ENCODE data around the gene QRSL1. TPM values are rescaled to one million over a fixed set of nuclear protein-coding genes. Genes with fewer than 3 reads are reported as not detected.
"Not testable (repeated sequence)": the region's sequence is repeated elsewhere in the genome, so short reads cannot be mapped to it uniquely, and the experiment has no call there.

The QRSL1 gene
- total and polyA plus RNA-seq, 12 donors: 8.1 to 20.0 (median 14.5) TPM

DNA sequence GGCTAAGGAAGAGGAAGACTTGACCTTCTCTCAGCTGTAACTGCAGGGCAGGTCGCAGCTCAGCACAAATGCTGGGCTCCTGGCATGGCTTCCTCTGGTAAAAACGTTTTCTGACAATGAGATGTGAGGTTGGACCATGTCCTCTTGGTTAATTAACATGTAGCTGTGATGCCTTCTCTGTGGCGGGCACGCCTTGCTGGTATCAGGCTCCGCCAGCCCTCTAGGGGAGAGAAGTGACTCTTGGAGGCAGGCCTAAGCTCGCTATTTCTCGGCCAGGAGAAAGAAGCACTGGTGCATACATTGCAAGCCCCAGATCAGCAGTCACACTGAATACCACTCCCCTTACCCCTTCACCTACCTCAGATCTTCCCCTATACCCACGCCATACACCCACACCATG, 65.0 kb downstream of the QRSL1 start:
- 69 to 74% methylated on average over 8 of the region's 8 CpGs for WGBS, 2 donors
- no peak overlapping the region for H3K4me3 ChIP-seq
- TF ChIP-seq, protein P1, sequence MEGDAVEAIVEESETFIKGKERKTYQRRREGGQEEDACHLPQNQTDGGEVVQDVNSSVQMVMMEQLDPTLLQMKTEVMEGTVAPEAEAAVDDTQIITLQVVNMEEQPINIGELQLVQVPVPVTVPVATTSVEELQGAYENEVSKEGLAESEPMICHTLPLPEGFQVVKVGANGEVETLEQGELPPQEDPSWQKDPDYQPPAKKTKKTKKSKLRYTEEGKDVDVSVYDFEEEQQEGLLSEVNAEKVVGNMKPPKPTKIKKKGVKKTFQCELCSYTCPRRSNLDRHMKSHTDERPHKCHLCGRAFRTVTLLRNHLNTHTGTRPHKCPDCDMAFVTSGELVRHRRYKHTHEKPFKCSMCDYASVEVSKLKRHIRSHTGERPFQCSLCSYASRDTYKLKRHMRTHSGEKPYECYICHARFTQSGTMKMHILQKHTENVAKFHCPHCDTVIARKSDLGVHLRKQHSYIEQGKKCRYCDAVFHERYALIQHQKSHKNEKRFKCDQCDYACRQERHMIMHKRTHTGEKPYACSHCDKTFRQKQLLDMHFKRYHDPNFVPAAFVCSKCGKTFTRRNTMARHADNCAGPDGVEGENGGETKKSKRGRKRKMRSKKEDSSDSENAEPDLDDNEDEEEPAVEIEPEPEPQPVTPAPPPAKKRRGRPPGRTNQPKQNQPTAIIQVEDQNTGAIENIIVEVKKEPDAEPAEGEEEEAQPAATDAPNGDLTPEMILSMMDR (IDR thresholded peaks at IDR 0.05): no peak
- no peak for ATAC-seq
- H3K27me3 ChIP-seq: peaks cover 0 to 19% (median 6%) of the 10 kb centered on the region in 7 donors
- H3K4me1 ChIP-seq: peaks cover 0 to 3% (median 0%) of the 10 kb centered on the region in 9 donors
- intact Hi-C loops (cut with DNase I): no loop called here
- H3K9me3 ChIP-seq: no peaks in the 10 kb centered on the region
- DNase-seq: no peak
- H3K27ac ChIP-seq: no peak overlapping the region
- no peaks in the 10 kb centered on the region for H3K36me3 ChIP-seq

DNA sequence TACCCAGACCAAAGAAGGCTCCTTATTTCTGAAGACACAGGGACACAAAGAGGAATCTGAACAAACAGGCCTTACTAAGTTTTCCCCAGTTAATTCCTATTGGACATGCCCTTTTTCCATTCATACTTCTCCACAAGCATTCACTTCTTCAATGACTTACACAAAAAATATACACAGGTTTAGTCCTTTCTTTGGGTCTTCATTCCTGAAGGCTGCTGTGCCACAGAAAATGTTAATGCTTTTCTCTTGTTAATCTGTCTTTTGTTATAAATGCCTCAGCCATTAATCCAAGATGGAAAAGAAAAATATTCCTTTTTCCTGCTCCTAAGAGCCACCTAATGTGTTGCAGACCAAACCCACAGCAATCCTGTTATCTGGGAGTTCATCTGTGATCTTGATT, 71.2 kb downstream of the QRSL1 start:
- no peaks in the 10 kb centered on the region for H3K36me3 ChIP-seq
- intact Hi-C loops (cut with DNase I): no loop called here
- no peak overlapping the region for H3K27ac ChIP-seq
- no peaks in the 10 kb centered on the region for H3K4me1 ChIP-seq
- no peaks in the 10 kb centered on the region for H3K9me3 ChIP-seq
- H3K27me3 ChIP-seq: peaks cover 0 to 32% (median 5%) of the 10 kb centered on the region in 7 donors
- TF ChIP-seq, protein P1 (IDR thresholded peaks at IDR 0.05): no peak
- DNase-seq (no peak), ATAC-seq (no peak)
- H3K4me3 ChIP-seq: no peak overlapping the region

DNA sequence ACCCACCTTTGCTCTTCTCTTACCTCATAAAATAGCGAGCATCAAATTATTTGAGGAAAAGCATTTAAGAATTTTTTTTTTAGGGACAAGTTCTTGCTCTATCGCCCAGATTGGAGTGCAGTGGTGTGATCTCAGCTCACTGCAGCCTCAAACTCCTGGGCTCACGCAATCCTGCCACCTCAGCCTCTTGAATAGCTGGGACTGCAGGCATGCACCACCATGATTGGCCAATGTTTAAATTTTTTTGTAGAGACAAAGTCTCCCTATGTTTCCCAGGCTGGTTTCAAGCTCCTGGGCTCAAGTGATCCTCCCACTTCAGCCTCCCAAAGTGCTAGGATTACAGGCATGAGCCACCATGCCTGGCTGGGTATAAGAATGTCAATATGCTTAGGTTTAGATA, 71.8 kb downstream of the QRSL1 start:
- 88 to 89% methylated on average over 3 of the region's 3 CpGs for WGBS, 2 donors

DNA sequence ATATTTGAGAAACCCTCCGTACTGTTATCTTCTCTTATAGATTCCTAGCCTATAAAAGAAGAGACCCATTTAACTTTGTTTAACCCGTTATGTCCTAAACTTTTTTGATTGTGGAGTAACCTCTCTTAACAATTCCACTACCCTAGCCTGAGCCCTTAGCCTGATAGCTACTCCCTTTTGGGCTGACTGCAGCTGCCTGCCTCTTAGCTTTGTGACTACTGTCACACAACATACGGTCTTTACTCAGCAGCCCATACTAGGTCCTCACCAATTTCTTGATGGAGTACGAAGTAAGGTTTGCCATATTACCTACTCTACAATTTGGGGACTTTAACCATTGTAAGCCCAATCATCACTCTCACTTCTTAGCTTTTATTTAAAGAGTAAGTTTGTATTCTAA, 72.7 kb downstream of the QRSL1 start:
- Histone ChIP-seq H3K4me1 (no peaks in the 10 kb centered on the region), H3K36me3 (no peaks in the 10 kb centered on the region), H3K27ac (no peak overlapping the region), H3K27me3 (peaks cover 0 to 32% (median 5%) of the 10 kb centered on the region in 7 donors), H3K9me3 (no peaks in the 10 kb centered on the region), H3K4me3 (no peak overlapping the region)
- DNase-seq (no peak), ATAC-seq (no peak)
- TF ChIP-seq, protein P1 (IDR thresholded peaks at IDR 0.05): no peak
- WGBS, 2 donors: 58 to 60% methylated on average over 4 of the region's 4 CpGs
- intact Hi-C loops (cut with DNase I): no loop called here

More for the DNA sequence above, 71.8 kb downstream of the QRSL1 start:
- H3K27me3 ChIP-seq: peaks cover 0 to 32% (median 5%) of the 10 kb centered on the region in 7 donors
- H3K36me3 ChIP-seq; DNase-seq; H3K27ac ChIP-seq; H3K4me3 ChIP-seq; H3K9me3 ChIP-seq; intact Hi-C loops (cut with DNase I); H3K4me1 ChIP-seq; ATAC-seq: not testable (repeated sequence)

DNA sequence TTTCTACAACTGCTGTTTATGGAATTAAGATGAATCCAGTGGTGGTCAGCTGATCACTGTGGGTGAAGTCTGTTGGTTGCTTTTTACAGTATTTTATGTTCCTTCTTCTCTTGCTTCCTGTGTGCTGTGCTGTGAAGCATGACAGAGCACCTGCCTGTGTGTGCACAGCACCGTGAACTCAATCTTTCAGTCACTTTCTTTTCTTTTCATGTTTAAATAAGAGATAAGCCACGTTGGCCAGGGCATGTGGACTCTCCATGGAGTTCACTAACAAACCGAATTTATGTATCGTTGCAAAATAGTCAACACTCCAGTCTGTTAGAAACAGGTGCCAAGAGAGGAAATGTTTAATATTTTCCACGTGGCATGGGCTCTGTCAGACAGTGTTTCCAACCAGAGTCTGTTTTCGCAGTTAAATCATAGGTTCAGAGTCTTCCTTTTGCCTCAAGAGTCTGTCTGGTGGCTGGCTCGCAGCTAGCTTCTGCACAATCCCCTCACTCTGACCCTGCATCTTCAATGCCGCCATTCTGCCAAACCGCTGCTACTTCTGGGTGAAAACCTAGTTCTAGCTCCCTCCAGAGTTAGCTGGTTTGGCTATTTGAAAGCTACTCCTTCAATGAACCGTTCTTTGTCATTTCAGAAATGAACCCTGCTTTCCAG, 73.2 kb downstream of the QRSL1 start:
- peaks cover 0 to 32% (median 5%) of the 10 kb centered on the region in 7 donors for H3K27me3 ChIP-seq
- no peak overlapping the region for H3K27ac ChIP-seq
- no peaks in the 10 kb centered on the region for H3K36me3 ChIP-seq
- TF ChIP-seq, protein P1 (IDR thresholded peaks at IDR 0.05): no peak
- no peak for DNase-seq
- intact Hi-C loops (cut with DNase I): no loop called here
- whole genome bisulfite sequencing, 2 donors: 60 to 68% methylated on average over 10 of the region's 10 CpGs
- no peak overlapping the region for H3K4me3 ChIP-seq
- no peaks in the 10 kb centered on the region for H3K4me1 ChIP-seq
- no peak for ATAC-seq
- H3K9me3 ChIP-seq: no peaks in the 10 kb centered on the region

All from heart right ventricle (tissue), 16 donors.